HTERT RPE-1 (cell line): ENCODE measurements around the gene HNMT.
"Not testable (repeated sequence)": the region's sequence is repeated elsewhere in the genome, so short reads cannot be mapped to it uniquely, and the experiment has no call there.

Experiments used
- in situ Hi-C: fragments of 300-500 bp; cut with MboI; formaldehyde crosslinking; loops from 4 replicates; pipeline ENCODE4 v1.14.3; 2020; ENCODE audit warnings: low sequenced_read_pairs

HNMT gene

DNA sequence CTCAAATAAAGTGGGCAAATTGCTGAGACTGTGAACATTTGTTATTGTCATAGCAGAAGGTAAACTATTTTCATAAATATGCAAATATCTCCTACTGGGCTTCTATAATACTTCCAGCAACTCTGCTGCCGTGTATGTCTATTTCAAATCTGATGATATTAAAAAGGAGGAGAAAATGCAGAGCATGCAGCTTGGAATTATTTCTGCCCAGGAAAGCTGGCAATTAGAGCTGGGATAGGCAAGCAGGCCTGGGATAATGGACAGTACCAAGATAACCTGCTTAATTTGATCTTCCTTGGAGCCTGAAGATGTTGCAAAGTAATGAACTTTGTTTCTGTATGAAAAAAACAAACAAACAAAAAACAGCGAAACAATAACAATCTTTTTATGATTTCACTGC, 72.8 kb downstream of the HNMT start:
- in situ Hi-C loops = no loop called here

DNA sequence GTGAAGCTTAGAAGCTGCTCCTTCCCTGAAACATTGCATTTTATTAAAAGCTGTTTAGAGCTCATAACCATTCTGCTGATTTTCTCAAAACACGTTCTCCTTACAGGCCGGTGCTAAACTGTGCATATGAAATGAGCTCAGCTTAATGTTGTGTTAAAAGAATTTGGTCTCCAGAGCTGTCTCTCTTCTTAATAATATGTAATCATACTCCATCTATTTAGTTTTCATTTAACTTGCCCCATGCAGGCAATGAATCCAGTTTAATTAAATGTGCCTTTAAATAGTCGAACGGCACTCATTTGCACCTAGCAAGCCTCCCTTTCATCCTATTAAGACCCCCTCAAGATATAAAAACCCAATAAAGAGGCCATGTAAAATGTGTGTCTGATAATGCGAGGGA, 76.3 kb downstream of the HNMT start:
- in situ Hi-C loops = no loop called here

DNA sequence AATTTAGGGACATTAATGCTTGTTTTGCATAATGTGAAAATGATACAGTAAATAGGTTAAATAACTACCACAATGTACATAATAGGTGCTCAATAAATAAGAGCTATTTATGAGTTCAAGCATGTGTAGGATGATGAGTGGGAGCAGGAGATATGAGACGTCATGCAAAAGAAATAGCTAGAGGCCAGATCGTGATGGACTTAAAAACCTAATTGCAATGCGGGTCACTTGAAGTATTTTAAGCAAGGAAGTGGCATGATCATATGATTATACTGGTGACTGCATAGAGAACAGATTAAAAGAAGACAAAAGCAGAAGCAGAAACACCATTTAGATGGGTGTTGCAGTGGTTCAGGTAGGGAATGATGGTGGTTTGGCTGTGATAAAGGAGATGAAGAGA, 78.0 kb downstream of the HNMT start:
- in situ Hi-C loops = no loop called here

DNA sequence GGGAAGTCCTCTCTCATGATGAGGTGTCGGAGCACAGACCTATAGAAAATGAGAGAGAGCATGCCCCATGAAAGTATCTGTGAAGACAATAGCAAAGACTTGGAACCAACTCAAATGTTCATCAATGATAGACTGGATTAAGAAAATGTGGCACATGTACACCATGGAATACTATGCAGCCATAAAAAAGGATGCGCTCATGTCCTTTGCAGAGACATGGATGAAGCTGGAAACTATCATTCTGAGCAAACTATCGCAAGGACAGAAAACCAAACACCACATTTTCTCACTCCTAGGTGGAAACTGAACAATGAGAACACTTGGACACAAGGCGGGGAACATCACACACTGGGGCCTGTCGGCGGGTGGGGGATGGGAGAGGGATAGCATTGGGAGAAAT, 79.3 kb downstream of the HNMT start:
- in situ Hi-C loops = not testable (repeated sequence)

DNA sequence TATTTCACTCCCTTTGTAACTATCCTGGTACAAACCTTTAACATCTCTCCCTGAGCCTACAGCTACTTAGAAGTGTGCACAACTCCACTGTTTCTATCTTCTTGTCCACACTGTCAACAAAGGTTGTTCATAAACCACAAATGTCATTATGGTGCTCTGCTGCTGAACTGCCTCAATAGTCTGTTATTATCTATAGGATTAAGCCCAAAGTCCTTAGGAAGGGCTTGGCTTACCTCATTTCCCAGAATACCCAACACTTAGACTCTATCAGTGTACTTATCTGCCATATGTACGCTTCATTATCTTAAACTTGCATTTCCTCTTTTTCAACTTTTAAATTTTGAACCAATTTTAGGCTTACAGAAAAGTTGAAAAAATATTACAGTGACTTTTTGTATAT, 94.2 kb downstream of the HNMT start:
- in situ Hi-C loops = no loop called here

DNA sequence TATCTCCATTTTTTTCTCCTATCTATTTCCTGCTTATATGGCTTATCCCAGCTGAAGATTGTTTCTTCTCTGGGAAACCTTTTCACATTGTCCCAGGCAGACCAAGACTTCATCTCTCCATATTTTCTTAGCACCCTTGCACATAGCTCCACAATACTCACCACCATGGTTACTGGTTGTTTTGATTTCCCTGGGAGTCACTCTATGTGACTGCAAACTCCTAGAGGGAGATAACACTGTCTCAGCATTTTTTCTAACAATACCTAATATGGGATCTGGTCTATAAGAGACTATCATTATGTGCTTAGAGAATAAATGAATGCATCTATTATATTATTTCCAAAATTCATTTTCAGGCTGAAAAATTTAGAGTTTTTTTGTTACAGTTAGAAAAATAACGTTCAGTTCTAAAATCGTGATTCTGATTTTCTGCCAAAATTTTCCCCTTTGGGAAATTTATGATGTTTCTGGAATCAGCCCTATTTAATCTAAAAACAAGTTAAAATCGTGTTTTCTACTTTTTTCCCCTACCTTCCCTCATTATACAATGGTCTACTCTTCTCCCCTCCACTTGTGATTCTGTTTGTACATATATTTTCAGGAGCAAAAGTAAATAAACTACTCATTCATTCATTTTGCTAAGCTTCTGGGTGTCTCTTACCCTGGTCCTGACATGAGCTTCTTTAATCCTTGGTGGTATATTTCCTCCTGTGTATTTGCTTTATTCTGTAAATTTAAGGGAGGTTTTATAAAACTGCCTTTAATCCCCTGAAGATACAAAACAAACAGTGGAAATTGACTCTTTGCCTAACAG, 95.4 kb downstream of the HNMT start:
- in situ Hi-C loops = no loop called here

DNA sequence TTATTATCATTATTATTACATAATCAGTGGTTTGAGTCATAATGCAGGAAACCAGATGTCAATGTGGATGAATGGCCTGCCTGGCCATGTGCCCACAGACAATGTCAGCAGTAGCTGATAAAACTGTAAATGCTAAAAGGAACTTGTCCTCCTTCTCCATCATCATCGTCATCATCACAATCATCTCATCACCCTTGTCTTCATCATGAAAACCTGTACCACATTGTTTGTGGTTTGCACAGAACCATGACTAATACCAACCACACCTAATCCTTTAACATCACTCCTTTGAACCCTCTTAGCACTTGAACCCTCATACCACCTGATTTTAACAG, 96.0 kb downstream of the HNMT start:
- in situ Hi-C loops = no loop called here

DNA sequence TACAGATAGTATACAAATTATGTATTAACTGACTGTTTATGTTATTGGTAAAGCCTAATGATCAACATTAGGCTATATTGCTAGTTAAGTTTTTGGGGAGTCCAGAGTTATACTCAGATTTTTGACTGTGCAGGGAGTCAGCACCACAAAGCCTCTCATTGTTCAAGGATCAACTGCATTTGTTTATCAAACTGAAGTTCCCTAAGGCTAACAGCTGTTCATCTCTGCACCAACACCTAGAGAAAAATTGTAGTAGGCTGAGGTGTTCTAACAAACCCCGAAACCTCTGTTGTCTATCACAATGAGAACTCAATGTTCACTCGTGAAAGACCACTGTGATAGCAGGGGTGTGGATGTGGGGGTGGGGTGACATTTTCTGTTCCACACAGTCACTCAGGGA, 97.7 kb downstream of the HNMT start:
- in situ Hi-C loops = no loop called here

DNA sequence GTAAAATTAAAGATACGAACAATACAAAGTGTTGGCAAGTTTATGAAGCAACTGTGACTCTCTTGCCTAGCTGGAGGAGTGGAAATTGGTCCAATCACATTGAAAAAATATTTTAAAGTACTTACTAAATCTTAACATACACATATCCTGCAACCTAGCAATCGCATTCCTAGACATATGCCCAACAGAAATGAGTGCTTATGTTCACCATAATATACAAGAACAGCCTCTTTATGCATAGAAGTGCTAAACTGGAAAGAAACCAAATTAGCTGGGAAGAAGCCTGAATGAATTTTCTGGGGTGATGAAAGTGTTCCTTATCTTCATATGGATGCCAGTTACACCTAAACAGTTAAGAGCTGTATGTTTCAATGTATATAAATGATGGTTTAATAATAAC, 98.9 kb downstream of the HNMT start:
- in situ Hi-C loops = no loop called here
